ENCODE results near the gene EBF3.

EBF3 gene

DNA sequence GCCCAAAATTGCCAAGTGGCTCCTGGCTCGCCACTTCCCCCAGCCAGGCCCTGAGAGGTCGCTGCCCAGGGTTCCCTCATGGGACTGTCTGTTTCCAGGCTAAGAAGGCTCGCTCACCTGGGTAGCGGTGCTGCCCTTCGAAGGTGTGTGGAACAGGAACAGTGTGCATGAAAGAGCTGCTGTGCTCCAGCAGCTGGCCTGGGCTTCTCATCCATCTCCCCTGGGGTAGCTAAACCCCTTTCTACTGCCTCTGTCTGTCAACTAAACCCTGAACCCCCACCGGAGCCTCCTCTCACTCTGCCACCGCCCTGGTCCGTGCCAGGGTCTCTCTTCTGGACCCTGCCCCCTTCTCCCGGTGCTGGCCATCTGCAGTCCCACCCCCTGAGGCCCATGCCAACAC lies 152.9 kb downstream of the EBF3 start:
- intact Hi-C loops (cut with DNase I): no loop called here
- DNase-seq: peak in 1 of 42 donors; percentile 29

DNA sequence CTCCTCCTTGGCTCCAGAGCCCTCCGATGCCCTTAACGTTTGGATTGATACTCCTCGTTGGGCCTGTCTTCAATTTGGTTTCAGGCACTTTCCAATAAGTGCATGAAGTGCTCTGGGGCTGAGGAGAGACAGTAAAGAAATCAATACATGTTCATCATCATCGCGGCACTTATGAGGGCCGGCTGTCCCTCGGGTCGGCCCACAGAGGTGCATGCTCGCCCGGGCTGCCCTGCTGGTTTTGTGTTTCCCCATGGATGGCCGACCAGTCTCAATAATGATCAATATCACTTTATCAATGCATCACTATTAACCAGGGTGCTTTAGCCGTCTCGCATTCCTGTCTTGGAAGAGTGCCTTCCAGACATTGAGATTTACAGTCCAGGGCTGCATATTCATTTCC lies 154.2 kb downstream of the EBF3 start:
- DNase-seq: peak in 2 of 42 donors; percentile 3 to 18
- intact Hi-C loops (cut with DNase I): no loop called here

DNA sequence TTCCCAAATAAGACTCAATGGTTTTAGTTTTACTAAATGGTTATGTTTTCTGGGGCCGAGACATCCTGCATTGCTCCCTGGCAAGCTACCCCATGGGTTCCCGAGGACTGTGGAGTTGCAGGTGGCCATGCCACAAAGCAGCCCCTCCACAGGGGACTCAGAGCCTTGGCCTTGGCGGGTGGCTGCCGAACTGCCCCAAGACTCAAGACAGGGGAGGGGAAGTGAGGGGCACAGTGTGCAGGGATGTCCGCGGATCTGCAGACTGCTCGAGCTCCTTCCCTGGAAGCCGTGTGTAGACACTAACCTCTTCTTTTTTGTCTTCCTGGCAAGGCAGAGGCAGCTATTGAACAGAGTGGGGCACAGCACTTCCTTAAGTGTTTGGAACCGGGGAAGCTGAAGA lies 154.6 kb downstream of the EBF3 start:
- intact Hi-C loops (cut with DNase I): no loop called here

DNA sequence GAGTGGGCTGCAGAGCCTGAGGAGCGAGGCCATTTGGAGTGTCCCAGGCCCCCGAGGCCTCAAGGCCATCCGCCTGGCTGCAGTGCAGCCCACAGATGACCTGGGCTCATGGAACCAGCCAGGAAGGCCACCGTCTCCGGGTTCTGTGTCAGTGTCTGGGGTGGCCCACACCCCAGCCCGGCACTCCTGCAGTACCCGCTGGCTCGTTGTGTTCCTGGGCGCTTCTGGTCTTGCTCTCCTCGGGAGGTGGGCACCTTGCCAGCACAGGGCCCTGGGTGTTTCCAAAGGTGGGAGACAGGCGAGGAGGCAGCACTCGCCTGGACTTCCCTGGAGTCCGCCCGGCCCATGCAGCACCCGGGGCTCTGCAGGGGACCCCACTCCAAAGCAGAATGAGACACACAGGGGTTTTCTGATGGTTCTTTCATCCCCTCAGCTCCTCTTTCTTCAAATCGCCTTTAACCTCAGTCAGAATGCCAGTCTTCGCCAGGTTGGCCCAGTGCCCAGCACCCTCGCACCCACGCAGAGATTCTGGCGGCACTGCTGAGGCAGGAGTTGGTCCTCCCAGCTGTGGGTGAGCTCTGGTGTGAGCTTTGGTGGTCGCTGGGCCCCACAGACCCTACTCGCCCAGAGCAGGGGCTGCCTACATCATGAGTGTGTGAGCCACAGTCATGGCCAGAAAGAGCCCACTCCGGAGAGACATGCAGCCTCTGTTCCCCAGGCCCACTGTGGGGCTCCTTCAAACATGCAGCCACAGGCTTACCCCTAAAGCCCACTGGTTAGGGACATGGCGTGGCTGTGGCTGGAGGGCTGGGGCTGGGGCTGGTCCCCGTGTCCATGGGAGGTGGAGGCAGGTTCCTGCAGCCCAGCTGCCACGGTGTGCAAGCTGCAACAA lies 155.7 kb downstream of the EBF3 start:
- intact Hi-C loops (cut with DNase I): no loop called here
- DNase-seq: peak in 2 of 42 donors; percentile 17 to 25

More for the DNA sequence above, 154.6 kb downstream of the EBF3 start:
- peak in 2 of 42 donors; percentile 6 to 22 for DNase-seq

DNA sequence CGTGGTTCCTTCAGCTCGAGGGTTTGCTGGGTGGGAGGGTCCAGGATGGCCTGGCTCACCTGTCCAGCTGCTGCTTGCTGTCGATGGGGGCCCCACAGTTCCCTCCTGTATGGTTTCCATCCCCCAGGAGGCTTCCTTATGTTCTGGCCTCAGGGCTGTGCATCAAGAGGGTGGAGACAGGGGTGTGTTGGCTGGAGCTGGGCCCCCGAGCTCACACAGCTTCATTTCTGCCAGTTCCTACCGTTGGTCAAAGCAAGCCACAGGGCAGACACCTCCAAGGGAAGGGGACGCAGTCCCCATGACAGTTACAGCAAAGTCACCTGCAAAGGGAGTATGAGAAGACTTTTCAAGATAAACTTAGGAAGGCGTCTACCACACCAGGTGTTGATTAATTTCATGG lies 156.9 kb downstream of the EBF3 start:
- intact Hi-C loops (cut with DNase I): no loop called here
- peak in 1 of 42 donors; percentile 6 for DNase-seq

DNA sequence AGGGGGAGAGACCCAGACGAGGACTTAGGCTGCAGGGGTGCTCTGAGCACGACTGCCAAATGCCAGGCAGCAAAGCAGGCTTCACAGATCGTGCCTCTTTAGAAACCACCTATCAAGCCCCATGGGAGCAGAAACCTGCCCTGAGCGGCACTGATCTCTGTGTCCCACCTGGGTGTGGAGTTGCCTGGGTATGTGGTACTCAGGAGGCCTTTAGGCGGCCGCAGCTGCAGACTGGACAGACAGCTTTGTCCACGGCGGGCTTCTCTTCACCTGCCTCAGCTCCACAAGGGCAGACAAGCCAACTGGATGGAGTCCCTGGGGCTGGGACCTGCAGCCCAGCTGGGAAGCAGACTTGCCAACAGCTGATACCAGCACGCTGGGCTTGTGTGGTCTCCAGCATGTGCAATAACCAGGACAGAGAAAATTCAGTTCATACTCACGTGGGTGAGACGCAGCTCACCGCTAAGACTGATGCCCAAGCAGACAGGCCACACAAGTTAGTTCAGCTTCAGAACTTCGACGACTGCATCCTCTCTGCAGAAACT lies 163.2 kb downstream of the EBF3 start:
- intact Hi-C loops (cut with DNase I): no loop called here
- no peak for DNase-seq

DNA sequence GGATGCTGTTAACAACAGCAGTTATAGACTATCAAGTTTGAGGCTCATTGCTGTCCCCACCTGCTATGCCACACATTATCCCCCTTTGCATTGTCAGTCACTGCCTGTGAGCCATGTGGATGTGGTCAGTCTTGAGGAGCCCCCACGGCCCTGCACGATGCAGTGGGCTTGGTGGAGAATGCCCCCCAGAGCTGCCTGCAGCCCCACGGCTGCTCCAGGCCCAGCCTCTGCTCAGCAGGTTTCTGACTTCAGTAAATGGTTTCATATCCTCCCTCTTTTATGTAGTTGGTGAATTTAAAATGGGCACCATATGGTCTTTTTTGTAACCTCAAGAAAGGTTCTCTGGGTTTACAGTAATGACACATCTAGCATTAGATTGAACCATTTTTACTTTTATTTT lies 164.1 kb downstream of the EBF3 start:
- DNase-seq: no peak
- intact Hi-C loops (cut with DNase I): no loop called here

DNA sequence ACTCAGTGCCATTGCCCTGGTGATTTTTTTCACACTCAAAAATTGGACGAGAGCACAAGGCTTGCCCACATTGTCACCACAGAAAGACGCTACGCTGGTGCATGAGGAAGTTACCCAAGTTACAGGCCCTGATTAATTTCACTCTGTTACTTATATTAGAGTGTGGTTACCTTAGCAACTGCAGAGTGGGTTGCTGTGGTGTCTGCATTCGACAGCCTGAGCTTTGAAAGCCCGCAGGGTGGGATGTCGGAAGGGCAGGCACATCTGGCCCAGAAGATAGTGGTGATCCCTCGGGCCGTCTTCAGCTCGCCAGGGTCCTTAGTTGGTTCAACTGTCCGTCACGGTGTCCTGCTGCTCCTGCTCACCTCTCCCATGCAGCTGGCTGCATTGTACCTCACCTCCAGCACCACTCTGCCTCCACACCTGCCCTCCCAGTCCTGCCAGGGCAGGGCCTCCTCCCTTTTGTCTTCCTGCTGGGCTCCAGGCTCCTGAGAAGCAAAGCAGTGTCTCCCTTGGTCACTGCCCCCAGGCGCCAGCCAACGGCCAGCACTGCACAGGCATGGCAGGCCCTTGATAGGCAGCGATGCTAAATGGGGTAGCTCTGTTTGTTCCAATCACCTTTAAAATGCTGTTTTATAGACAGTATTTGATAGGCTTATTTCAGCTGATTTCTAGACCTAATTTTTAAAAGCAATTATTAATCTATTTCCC lies 167.2 kb downstream of the EBF3 start:
- intact Hi-C loops (cut with DNase I): no loop called here

DNA sequence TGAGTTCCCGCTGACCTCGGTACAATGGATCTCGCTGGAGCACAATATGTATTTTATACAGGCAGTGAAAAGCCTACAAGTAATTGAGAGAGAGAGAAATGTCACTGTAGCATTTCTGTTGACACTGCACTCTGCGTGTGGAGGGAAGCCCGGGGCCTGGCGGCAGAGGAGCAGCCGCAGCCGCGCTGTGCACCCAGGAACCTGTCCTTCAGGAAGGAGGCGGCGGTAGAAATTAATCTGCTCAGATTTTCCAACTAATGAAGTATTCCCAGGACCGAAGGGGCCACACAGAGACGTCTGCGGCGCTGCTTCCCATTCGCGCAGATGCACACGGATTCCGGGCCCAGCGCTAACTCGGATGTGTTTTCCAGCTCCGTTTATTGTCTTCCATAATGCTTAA lies 170.1 kb downstream of the EBF3 start:
- DNase-seq: no peak
- intact Hi-C loops (cut with DNase I): no loop called here

More for the DNA sequence above, 167.2 kb downstream of the EBF3 start:
- DNase-seq: no peak

DNA sequence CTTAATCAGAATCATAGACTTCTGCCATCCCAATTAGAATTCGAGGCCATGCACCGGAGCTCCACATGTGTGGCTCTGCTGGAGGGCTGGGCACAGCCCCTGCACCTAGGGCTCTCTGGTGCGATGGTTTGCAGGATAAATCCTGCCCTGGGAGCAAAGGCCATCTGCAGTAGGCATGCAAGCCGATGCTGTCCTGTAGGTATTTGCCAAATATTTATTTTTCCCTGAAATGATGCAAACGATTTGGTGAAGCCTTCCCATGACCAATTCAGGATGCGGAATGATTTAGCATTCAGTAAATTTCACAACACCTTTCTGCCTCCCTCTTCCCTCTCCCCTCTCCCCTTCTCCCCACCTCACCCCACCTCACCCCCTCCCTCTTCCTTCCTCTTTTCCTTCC lies 170.6 kb downstream of the EBF3 start:
- intact Hi-C loops (cut with DNase I): no loop called here
- no peak for DNase-seq

DNA sequence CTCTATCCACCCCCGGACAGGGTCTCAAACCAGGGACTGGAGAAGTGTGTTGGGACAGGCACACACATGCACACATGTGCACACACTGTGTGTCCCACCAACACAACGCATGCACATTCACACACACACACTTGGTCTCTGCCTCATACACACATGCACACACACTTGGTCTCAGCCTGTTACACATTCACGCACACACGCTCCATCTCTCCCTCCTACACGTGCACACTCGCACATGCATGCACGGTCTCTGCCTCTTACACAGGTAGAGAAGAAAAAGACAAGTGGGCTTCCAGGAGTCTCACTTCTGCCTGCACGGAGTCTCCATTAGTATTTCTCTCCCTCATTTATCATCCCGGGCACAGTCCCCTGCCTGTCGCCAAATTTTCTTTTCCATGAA lies 171.2 kb downstream of the EBF3 start:
- no peak for DNase-seq
- intact Hi-C loops (cut with DNase I): no loop called here

DNA sequence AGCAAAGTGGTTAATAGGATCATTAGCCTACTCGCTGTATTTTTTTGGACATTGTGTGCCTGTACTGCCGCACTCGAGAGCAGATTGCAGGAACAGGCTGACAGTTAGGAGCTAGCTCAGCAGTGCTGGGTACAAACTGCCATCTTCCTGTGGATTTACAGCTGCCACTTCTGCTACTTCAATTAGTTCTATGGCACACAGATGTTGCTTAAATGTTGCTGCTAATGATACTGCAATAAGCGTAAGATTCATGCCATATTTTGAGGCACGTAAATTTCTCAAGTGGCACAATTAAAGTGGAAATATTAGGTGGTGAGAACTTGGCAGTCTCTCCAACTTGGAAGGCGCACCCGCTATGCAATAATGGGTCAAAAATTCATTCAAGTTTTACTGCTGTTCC lies 171.9 kb downstream of the EBF3 start:
- no peak for DNase-seq
- intact Hi-C loops (cut with DNase I): no loop called here

DNA sequence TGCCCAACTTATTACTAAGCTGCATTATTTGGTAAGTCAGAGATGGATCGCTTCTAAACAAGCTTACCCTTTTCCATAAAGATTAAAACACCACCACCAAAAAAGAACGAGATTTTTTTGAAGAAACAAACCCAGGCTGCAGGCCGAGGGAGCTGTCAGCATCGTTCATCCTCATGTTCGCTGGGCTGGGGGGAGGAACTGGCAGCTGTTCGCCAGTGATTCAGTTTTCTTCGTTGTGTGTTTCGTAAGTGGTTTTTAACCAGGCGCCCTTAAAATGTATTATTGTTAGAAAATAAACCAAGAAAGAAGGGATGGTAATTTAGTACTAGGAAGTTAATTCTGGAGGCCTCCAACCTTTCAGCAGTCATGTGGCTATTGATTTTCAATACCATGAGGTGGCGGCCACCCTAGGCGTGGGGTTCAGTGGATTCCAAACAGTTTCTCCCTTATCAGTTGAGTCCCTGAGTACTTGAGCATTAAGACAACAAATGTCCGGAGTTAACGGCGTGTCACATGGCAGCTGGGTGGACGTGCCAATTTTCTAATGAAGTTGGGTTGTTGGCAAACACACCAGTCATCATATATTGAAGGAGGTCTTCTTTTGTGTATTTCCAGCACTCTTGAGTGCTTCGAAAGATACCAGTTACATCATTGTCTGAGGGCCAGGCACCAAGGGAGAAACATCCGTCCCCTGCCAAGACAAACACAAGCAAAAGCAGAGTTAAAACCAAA lies 173.2 kb downstream of the EBF3 start:
- DNase-seq: no peak
- intact Hi-C loops (cut with DNase I): no loop called here

DNA sequence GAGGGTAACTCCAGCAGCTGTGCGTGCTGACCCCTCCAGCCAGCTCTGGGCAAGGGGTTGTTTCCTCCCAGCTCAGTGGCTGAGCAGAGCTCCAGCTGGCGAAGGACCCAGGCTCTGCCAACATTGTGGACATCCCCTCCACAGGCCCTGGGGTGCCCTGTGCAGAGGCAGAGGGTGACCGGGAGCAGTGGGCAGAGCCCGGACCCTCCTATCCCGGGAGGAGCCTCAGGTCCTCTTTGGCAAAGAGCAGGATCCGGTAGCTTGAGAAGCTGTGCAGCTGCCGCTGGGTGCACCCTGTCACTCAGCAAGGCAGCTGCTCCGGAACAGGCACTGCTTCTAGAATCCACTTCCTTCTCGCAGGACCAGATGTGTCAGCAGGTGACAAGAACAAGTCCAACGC lies 175.9 kb downstream of the EBF3 start:
- peak in 1 of 42 donors; percentile 10 for DNase-seq

DNA sequence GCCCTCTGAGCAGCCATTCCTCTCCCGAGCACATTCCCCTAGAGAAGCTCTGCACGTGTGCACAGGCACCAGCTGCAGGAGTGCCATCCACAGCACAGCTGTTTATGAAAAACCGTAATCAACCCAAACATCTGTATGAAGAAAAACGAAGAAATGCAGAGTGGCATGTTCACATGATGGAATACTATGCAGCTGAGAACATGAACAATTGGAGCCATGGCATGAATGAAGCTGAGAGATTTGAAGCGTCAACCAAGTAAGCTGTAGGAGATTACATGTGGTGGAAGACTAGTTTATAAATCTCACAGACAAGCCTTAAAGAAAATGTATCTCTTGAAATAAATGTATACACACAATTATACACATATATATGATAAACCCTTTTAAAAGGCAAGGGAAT lies 176.5 kb downstream of the EBF3 start:
- DNase-seq: no peak
- intact Hi-C loops (cut with DNase I): no loop called here

More for the DNA sequence above, 175.9 kb downstream of the EBF3 start:
- intact Hi-C loops (cut with DNase I): no loop called here

DNA sequence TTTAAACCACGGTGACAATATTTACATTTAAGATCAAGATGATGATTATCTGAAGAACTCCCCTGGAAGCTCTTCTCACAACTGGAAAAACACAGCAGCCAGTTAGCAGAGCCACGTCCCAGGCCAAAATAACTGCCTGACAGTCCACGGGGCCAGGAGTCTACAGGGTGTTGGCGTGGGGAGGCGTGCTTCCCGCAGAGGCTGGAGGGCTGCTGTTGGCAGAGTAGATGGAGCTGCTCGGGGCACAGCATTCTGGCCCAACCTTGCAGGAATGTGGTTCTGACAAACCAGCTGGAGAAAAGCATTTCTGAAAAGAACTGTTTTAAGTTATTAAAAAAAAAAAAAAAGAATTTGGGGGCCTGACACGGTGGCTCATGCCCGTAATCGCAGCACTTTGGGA lies 177.9 kb downstream of the EBF3 start:
- intact Hi-C loops (cut with DNase I): no loop called here

DNA sequence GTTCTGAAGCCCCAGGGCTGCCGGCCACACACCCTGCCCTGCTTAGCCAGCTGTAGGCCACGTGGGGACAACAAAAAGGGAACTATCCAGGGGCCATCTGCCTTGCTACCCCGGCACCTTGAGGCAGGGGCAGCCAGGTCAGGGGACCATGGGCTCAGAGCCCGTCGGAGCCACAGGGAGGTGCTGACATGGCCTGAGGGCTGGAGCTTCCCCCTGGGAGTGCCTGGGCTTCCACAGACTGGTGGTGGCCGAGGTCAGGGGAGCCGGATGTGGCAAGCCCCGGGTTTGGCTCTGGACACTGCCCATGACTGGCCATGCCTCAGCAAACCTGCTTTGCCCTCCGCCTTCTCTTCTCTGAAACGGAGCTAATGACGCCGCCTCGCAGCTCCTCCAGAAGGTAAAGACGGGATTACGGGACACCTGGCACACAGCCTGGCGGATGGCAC lies 178.5 kb downstream of the EBF3 start:
- intact Hi-C loops (cut with DNase I): no loop called here
- peak in 1 of 42 donors; percentile 30 for DNase-seq

More for the DNA sequence above, 177.9 kb downstream of the EBF3 start:
- DNase-seq: peak in 1 of 42 donors; percentile 23

Measured in head of caudate nucleus (tissue), 42 donors.